Activated CD4-positive, alpha-beta T cell treated with anti-CD3 and anti-CD28 coated beads for 24 hours (primary cell): ENCODE data around the gene CEP128.

ENCODE experiments used
- DNase-seq, 2 donors: peaks; one replicate each; pipeline ENCODE4 v3.0.0-alpha.2; 2020; ENCODE audit warnings: low read depth in 2 of 2

Gene CEP128

DNA sequence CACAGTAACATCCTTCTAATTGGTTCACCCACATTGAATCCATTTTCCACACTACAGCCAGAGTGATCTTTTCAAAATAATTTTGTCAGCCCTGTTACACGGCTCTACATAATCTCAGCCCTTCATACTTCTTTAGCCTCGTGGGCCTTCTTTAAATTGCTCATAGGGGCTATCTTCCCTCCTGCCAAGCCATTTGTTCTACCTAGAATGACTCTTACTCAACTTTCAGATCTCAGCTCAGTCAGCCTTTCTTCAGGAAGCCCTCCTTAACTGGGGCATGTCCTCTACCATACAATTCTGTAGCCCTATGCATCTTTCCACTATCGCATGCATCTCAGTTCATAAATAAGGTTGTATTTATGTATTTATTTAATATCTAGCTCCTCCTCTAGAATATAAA, 39.7 kb downstream of the CEP128 start:
- DNase-seq, result no peak

DNA sequence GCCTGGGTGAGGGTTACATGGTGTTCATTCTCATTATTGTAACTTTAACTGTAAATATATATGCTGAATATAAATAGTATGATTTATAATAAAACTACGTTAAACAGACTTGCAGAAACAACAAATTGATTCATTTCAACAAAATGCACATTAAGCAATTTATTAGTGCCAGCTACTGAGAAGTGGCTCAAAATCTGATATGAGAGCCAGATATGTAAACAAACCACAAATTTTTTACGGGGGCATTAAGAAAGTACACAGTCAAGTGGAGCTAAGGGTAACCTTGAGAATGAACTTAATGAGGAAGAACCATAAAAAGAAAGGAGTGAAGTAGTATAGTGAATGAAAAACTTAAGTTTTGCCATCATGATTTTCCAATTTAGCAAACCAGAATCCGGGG, 40.3 kb downstream of the CEP128 start:
- no peak for DNase-seq

GRCh38 chr14:80872645-80873044, 68.9 kb downstream of the CEP128 start:
- no peak for DNase-seq

DNA sequence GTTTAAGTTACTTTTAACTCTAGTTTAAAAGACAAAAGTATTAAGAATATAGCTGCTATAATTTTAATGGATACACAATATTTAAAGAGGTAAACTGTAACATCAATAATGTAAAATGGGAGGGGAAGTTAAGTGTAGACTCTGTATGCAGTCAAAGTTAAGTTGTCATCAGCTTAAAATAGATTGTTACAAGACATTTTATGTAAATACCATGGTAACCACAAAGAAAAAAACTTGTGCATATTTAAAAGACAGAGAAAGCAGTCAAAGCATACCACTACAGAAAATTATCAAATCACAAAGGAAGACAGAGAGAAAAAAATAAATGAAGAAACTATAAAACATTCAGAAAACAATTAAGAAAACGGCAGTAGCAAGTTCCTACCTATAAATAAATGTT, 73.3 kb downstream of the CEP128 start:
- no peak for DNase-seq

GRCh38 chr14:80867798-80868197, 73.7 kb downstream of the CEP128 start:
- no peak for DNase-seq

DNA sequence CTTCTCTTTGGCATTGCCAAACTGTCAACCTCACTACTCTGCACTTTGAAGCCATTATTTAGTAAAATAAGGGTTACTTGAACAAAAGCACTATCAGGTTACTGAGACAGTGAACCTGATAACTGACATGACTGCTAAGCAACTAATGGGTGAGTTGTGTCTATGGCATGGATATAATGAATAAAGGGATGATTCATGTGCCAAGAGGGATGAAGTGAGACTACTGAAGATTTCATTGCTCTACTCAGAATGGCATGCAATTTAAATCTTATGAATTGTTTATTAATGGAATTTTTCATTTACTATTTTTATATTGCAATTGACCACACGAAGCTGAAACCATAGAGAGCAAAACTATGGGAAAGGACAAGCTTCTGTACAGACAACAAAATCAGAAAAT, 74.4 kb downstream of the CEP128 start:
- DNase-seq, result no peak

DNA sequence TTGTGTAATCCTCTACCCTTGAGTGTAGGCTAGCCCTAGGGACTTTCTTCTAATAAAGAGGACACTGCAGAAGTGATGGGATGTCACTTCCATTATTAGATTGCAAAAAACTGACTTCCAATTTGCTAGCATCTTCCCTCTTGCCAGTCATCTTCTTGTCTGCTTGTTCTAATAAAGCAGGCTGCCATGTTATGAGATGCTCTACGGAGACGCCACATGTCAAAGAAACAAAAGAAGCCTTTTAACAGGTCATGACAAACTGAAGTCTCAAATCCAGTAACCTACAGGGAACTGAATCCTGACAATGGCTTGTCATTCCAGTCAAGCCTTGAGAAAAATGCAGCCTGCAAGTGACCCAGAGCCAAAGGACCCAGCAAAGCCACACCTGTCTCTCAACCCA, 76.0 kb downstream of the CEP128 start:
- DNase-seq, result no peak

GRCh38 chr14:80862983-80863382, 78.6 kb downstream of the CEP128 start:
- DNase-seq, result no peak

GRCh38 chr14:80862541-80862940, 79.0 kb downstream of the CEP128 start:
- no peak for DNase-seq

GRCh38 chr14:80850197-80850814, 91.2 kb downstream of the CEP128 start:
- DNase-seq, result no peak

DNA sequence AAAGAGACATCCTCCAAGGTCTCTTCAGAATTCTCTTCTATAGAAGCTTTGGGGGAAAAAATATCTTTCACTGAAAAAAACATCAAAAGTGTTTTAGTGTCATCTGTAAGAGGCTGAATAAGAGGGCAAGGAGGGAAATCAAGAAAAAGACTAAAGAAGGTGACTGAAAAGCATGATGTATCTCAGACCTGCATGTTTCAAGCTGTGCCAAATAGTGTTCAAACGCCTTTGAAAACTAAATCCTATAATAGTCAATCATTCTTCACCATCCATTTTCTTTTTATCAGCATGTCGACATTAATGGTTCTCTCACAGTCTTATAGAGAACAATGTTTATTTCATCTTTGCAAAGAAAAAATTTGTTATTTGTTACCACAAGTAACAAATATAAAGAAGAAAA, 94.5 kb downstream of the CEP128 start:
- no peak for DNase-seq

GRCh38 chr14:80845856-80846255, 95.7 kb downstream of the CEP128 start:
- no peak for DNase-seq

GRCh38 chr14:80844872-80845271, 96.7 kb downstream of the CEP128 start:
- no peak for DNase-seq

DNA sequence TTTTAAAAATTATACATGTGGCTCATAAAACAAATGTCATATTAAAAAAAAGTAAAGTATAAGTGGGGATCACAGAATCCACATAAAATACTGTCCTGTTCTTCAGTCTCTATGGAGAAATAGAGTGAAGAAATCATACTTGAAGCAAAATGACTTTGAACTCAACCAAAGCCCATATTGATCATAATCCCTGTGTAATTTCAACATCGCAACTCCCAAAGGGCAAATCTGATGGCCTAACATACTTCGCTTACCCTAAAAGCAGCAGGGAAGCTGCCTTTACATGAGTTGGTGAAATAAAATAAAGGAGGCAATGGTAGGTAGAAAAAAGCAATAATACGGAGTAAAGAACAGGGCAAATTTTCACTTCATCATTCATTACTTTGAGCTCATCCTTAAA, 101.8 kb downstream of the CEP128 start:
- DNase-seq, result no peak

DNA sequence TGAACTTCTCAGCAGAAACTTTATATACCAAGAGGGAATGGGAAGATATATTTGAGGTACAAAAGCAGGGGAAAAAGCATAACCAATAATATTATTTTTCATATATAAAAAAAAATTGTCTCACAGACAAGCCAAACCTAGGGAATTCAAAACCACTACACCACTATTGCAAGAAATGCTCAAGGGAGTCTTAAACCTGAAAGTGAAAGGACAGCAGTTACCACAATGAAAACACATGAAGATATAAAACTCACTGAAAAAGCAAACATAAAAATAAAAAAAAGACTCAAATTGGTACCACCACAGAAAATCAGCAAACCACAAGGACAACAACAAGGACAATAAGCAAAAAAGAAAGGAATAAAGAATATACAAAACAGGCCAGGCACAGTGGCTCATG, 131.9 kb downstream of the CEP128 start:
- DNase-seq, result no peak

DNA sequence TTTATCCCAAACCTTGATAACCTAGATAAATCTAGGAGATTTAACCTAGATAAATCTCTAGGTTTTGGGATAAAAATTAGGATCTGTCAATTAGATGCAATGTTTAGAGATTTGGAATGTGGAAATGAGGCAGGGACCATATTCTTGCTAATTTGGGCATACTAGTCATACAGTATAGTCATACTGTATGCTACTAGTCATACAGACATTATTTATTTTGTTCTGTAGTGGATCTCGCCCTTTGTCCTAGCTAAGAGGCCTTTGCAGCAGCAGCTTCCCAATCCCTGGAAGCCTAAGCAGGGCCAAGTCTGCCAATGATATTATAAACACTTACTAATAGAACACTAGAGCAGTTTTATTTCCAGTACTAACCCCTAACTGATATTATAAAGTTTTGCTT, 136.4 kb downstream of the CEP128 start:
- no peak for DNase-seq

GRCh38 chr14:80798878-80799277, 142.7 kb downstream of the CEP128 start:
- no peak for DNase-seq

DNA sequence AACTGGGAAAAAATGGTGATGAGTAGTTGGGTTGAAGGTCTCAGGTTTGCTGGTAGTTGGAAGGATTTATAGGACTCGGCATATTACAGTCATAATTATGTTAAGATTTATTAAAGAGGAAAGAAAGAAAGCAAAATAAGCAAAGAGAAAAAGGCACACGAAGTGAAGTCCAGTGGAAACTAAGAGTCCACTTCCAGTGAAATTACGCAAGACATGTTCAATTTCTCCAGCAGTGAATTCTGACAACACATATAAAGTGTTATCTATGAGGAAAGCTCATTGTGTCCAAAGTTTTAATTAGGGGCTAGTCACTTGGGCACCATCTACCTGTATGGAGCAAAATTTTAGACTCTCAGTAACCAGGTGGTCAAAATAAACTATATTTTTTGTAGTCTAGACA, 143.3 kb downstream of the CEP128 start:
- DNase-seq, result no peak

DNA sequence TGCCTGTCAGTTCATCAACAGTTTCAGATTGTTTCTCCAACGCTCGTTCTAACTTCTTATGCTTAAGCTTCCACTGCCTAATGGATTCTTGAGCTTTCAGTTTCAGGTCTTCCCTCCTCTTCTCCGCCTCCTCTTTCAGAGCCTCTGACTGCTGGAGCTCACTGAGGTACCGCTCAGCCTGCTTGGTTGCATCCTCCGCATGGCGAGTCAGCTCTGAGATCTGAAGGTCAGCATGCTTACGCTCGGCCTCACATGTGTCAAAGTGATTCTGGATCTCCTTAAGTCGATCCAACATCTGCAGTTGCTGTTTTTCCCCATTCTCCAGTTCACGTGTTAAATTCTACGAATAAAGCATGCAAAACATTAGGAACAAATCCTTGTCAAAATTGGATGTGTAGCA, 148.8 kb downstream of the CEP128 start:
- no peak for DNase-seq

- DNase-seq, result no peak
These were observed 153.7 kb downstream of the CEP128 start for GRCh38 chr14:80787876-80788275.

GRCh38 chr14:80784820-80785219, 156.7 kb downstream of the CEP128 start:
- no peak for DNase-seq

- DNase-seq, result no peak
These were observed 159.6 kb downstream of the CEP128 start for GRCh38 chr14:80781972-80782367.

DNA sequence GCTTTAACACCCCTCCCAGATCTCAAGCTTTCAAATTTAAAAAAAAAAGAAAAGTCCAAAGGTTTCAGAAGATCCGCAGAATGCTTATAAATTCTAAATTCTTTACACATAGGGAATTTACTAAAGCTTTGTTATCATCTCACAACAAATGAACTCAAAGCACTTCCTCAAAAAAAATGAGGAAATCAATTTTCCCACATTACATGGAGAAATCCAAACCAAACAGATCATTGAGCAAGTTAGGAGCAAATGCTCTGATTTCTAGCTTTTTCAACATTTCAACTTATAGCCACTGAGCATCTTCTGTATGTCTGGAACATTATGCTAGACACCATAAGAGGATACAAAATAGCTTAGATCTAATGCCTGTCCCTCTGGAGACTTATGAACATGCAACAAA, 161.0 kb downstream of the CEP128 start:
- DNase-seq, result no peak

- no peak for DNase-seq
These were observed 164.9 kb downstream of the CEP128 start for GRCh38 chr14:80776657-80777056.

- no peak for DNase-seq
These were observed 165.4 kb downstream of the CEP128 start for GRCh38 chr14:80776186-80776585.
